Body of pancreas (tissue), 4 donors: ENCODE data around the gene SRP54.

ENCODE experiments used
- POLR2A ChIP-seq, 3 donors: fragments of 450-650 bp; IDR thresholded peaks; one replicate each; pipeline ENCODE4 v1.6.1; 2016; ENCODE audit warnings: antibody characterized with exemption in 3 of 3, mild to moderate bottlenecking in 2 of 3
- TF ChIP-seq, protein P1 (sequence below), 7 experiments: fragments of 450-650 bp in 4 of 7; fragments of 200-600 bp in 3 of 7; sonication (generic) in 3 of 7; IDR thresholded peaks; one replicate each; pipeline ENCODE4 v1.5.1; 2016 to 2019; ENCODE audit warnings: antibody characterized with exemption in 7 of 7

DNA sequence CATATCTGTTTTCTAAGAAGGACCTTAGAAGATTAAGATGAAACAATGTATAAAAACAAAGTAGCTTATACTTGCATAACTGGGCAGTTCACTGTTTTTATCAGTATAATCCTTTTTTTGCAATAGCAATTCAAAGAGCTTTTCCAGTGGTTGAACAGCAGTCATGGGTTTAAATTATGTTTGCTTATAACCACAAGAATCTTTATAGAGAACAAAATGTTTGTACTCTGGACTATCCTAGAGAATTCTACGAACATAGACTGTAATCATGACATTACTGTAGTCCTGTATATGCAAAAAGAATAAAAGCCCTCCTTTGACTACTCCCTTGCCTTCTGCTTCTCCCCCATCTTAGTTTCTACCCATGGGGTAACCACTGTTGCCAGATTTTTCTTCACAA lies 69.0 kb downstream of the SRP54 start:
- TF ChIP-seq, protein P1, sequence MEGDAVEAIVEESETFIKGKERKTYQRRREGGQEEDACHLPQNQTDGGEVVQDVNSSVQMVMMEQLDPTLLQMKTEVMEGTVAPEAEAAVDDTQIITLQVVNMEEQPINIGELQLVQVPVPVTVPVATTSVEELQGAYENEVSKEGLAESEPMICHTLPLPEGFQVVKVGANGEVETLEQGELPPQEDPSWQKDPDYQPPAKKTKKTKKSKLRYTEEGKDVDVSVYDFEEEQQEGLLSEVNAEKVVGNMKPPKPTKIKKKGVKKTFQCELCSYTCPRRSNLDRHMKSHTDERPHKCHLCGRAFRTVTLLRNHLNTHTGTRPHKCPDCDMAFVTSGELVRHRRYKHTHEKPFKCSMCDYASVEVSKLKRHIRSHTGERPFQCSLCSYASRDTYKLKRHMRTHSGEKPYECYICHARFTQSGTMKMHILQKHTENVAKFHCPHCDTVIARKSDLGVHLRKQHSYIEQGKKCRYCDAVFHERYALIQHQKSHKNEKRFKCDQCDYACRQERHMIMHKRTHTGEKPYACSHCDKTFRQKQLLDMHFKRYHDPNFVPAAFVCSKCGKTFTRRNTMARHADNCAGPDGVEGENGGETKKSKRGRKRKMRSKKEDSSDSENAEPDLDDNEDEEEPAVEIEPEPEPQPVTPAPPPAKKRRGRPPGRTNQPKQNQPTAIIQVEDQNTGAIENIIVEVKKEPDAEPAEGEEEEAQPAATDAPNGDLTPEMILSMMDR (IDR thresholded peaks at IDR 0.05): no peak
- no peak for TF ChIP-seq POLR2A (IDR thresholded peaks at IDR 0.05)
